Neural progenitor cell (in vitro differentiated cells): ENCODE data around the gene NUFIP1. TPM values are rescaled to one million over a fixed set of nuclear protein-coding genes. Genes with fewer than 3 reads are reported as not detected.

Experiments used
- DNase-seq: peaks from one replicate; pipeline ENCODE4 v3.0.0-alpha.2; 2016; ENCODE audit warnings: low spot score
- H2AFZ ChIP-seq: fragments of 200-600 bp; sonication (generic); replicated peaks from 2 replicates; pipeline ENCODE4 v1.6.1; 2016; ENCODE audit warnings: antibody characterized with exemption
- H3F3A ChIP-seq: fragments of 200-600 bp; sonication (generic); 2 replicates; pipeline ENCODE4 v1.6.1; 2016; ENCODE audit warnings: antibody characterized with exemption, low read depth
- H3K27ac ChIP-seq: fragments of 200-600 bp; sonication (generic); 2 replicates; pipeline ENCODE4 v1.5.1; 2016; ENCODE audit warnings: mild to moderate bottlenecking
- H3K27me3 ChIP-seq: fragments of 200-600 bp; sonication (generic); 2 replicates; pipeline ENCODE4 v1.6.1; 2016; ENCODE audit warnings: mild to moderate bottlenecking, moderate library complexity
- H3K36me3 ChIP-seq: fragments of 200-600 bp; sonication (generic); 2 replicates; pipeline ENCODE4 v1.5.1; 2016
- H3K4me1 ChIP-seq: fragments of 200-600 bp; sonication (generic); 2 replicates; pipeline ENCODE4 v1.6.1; 2016; ENCODE audit warnings: mixed run types
- H3K4me2 ChIP-seq: fragments of 200-600 bp; sonication (generic); 2 replicates; pipeline ENCODE4 v1.6.1; 2016
- H3K4me3 ChIP-seq: fragments of 200-600 bp; sonication (generic); 2 replicates; pipeline ENCODE4 v1.5.1; 2016
- H3K79me2 ChIP-seq: fragments of 200-600 bp; sonication (generic); 2 replicates; pipeline ENCODE4 v1.6.1; 2016; ENCODE audit warnings: low read depth
- H3K9ac ChIP-seq: fragments of 200-600 bp; sonication (generic); 2 replicates; pipeline ENCODE4 v1.6.1; 2016
- H3K9me3 ChIP-seq: fragments of 200-600 bp; sonication (generic); 2 replicates; pipeline ENCODE4 v1.5.1; 2016; ENCODE audit warnings: low read depth
- H4K20me1 ChIP-seq: fragments of 200-600 bp; sonication (generic); 2 replicates; pipeline ENCODE4 v1.6.1; 2016; ENCODE audit warnings: low read depth
- H3K27ac Mint-ChIP-seq: 3 replicates; pipeline ENCODE4 v1.8.0; 2021; ENCODE audit warnings: mixed read lengths
- H3K27me3 Mint-ChIP-seq: 2 replicates; pipeline ENCODE4 v1.8.0; 2022; ENCODE audit warnings: low read depth, mild to moderate bottlenecking, inconsistent platforms, moderate library complexity, mixed read lengths; ENCODE audit not compliant: insufficient read depth
- H3K36me3 Mint-ChIP-seq: 3 replicates; pipeline ENCODE4 v1.8.0; 2021; ENCODE audit warnings: mixed read lengths
- H3K4me1 Mint-ChIP-seq: 3 replicates; pipeline ENCODE4 v1.8.0; 2021; ENCODE audit warnings: mixed read lengths
- H3K4me3 Mint-ChIP-seq: 3 replicates; pipeline ENCODE4 v1.8.0; 2021; ENCODE audit warnings: mild to moderate bottlenecking, moderate library complexity, mixed read lengths
- H3K9me3 Mint-ChIP-seq: 3 replicates; pipeline ENCODE4 v1.8.0; 2020; ENCODE audit warnings: mixed read lengths
- CTCF ChIP-seq: fragments of 200-600 bp; sonication (generic); IDR thresholded peaks from 2 replicates; pipeline ENCODE4 v1.5.1; 2017; ENCODE audit warnings: antibody characterized with exemption, mild to moderate bottlenecking
- EZH2 ChIP-seq: fragments of 200-600 bp; sonication (generic); IDR thresholded peaks from 2 replicates; pipeline ENCODE4 v1.6.1; 2017; ENCODE audit warnings: antibody characterized with exemption, mild to moderate bottlenecking, moderate library complexity
- EZH2phosphoT487 ChIP-seq: fragments of 200-600 bp; sonication (generic); IDR thresholded peaks from 2 replicates; pipeline ENCODE4 v1.6.1; 2017; ENCODE audit warnings: antibody characterized with exemption
- total RNA-seq: library from RNA; depleted of rRNA; stranded (reverse); fragments of >200 nt; gene quantifications from 2 replicates; pipeline ENCODE4 v1.2.3, GENCODE V29; 2015; ENCODE audit warnings: low replicate concordance

Gene NUFIP1
- total RNA-seq, 1 donor from 2014 or later: 12.9 TPM

- no peak overlapping the region for H3K4me3 Mint-ChIP-seq
- no peak overlapping the region for H3K27ac Mint-ChIP-seq
- H3K36me3 ChIP-seq: no peaks in the 10 kb centered on the region
- no peak overlapping the region for H3K9ac ChIP-seq
- no peak for DNase-seq
- H3K4me3 ChIP-seq: no peak overlapping the region
- no peak overlapping the region for H3K4me2 ChIP-seq
- peaks cover 25% of the 10 kb centered on the region for H3K9me3 Mint-ChIP-seq
- H4K20me1 ChIP-seq: no peaks in the 10 kb centered on the region
- peaks cover 9% of the 10 kb centered on the region for H3K4me1 Mint-ChIP-seq
- no peak overlapping the region for H2AFZ ChIP-seq
- no peaks in the 10 kb centered on the region for H3K36me3 Mint-ChIP-seq
- no peak overlapping the region for H3K27ac ChIP-seq
- H3K27me3 ChIP-seq: no peaks in the 10 kb centered on the region
- H3K27me3 Mint-ChIP-seq: peaks cover 8% of the 10 kb centered on the region
- no peaks in the 10 kb centered on the region for H3K79me2 ChIP-seq
- H3K4me1 ChIP-seq: no peaks in the 10 kb centered on the region
- no peak for TF ChIP-seq EZH2
- TF ChIP-seq EZH2phosphoT487: no peak
- TF ChIP-seq CTCF: no peak
- H3K9me3 ChIP-seq: no peaks in the 10 kb centered on the region
- peaks cover 5% of the 10 kb centered on the region for H3F3A ChIP-seq
These were observed 76.8 kb downstream of the NUFIP1 start for GRCh38 chr13:44912278-44913016.

GRCh38 chr13:44908712-44909111 lies 80.6 kb downstream of the NUFIP1 start:
- peaks cover 46% of the 10 kb centered on the region for H3K4me1 Mint-ChIP-seq
- Histone ChIP-seq H3K4me3 (no peak overlapping the region), H2AFZ (no peak overlapping the region), H3K79me2 (no peaks in the 10 kb centered on the region), H3F3A (no peaks in the 10 kb centered on the region), H3K27me3 (no peaks in the 10 kb centered on the region), H4K20me1 (no peaks in the 10 kb centered on the region), H3K9ac (no peak overlapping the region), H3K36me3 (no peaks in the 10 kb centered on the region), H3K27ac (no peak overlapping the region), H3K9me3 (no peaks in the 10 kb centered on the region), H3K4me1 (peaks cover 17% of the 10 kb centered on the region), H3K4me2 (no peak overlapping the region)
- no peak overlapping the region for H3K27ac Mint-ChIP-seq
- peaks cover 25% of the 10 kb centered on the region for H3K9me3 Mint-ChIP-seq
- H3K27me3 Mint-ChIP-seq: peaks cover 7% of the 10 kb centered on the region
- no peak overlapping the region for H3K4me3 Mint-ChIP-seq
- DNase-seq: no peak
- TF ChIP-seq CTCF (no peak), EZH2 (no peak)
- H3K36me3 Mint-ChIP-seq: no peaks in the 10 kb centered on the region

GRCh38 chr13:44908266-44908665 lies 81.0 kb downstream of the NUFIP1 start:
- Histone ChIP-seq H3K9me3 (no peaks in the 10 kb centered on the region), H3K4me3 (no peak overlapping the region), H3K9ac (no peak overlapping the region), H2AFZ (no peak overlapping the region), H3K79me2 (no peaks in the 10 kb centered on the region), H4K20me1 (no peaks in the 10 kb centered on the region), H3K4me2 (no peak overlapping the region), H3F3A (no peaks in the 10 kb centered on the region), H3K4me1 (peaks cover 22% of the 10 kb centered on the region), H3K27ac (no peak overlapping the region), H3K36me3 (no peaks in the 10 kb centered on the region), H3K27me3 (no peaks in the 10 kb centered on the region)
- no peak overlapping the region for H3K4me3 Mint-ChIP-seq
- DNase-seq: no peak
- TF ChIP-seq EZH2 (no peak), EZH2phosphoT487 (no peak), CTCF (no peak)
- peaks cover 50% of the 10 kb centered on the region for H3K4me1 Mint-ChIP-seq
- H3K27me3 Mint-ChIP-seq: peaks cover 7% of the 10 kb centered on the region
- H3K36me3 Mint-ChIP-seq: no peaks in the 10 kb centered on the region
- H3K27ac Mint-ChIP-seq: no peak overlapping the region
- peaks cover 25% of the 10 kb centered on the region for H3K9me3 Mint-ChIP-seq
